H1 (cell line): Measurements from ENCODE around the gene MYH11. TPM values are rescaled to one million over a fixed set of nuclear protein-coding genes. Genes with fewer than 3 reads are reported as not detected.

Experiments
- CTCF ChIA-PET: fragments of 300-600 bp; sonication (Branson Sonifier 250); formaldehyde crosslinking; loops from one replicate; lab custom pipeline; 2021; ENCODE audit not compliant: partially characterized antibody; lab: Charles Lee
- POLR2A ChIA-PET: fragments of 300-600 bp; sonication (Branson Sonifier 250); formaldehyde crosslinking; loops from one replicate; lab custom pipeline; 2021; ENCODE audit warnings: inconsistent platforms; ENCODE audit not compliant: partially characterized antibody; lab: Charles Lee
- DNase-seq, 2 experiments: peaks; one replicate each; pipeline versions ENCODE4 v3.0.0 to v3.0.0-alpha.2; 2010 to 2022; ENCODE audit warnings: low spot score in 2 of 2, low read depth in 1 of 2, mixed read lengths in 1 of 2
- FAIRE-seq: peaks from 2 replicates; lab custom pipeline; 2011; peaks lifted over from hg19 to GRCh38; lab: Jason Lieb, UNC
- H2AFZ ChIP-seq: 2 replicates; pipeline ENCODE4 v1.8.1; 2012; ENCODE audit warnings: low read length, inconsistent platforms
- H2AK5ac ChIP-seq: 2 replicates; pipeline ENCODE4 v1.6.1; 2013; ENCODE audit warnings: low read depth, low read length
- H2BK120ac ChIP-seq: replicated peaks from 2 replicates; pipeline ENCODE3; 2013; ENCODE audit warnings: low read depth, low read length, inconsistent platforms
- H2BK12ac ChIP-seq: 2 replicates; pipeline ENCODE4 v1.6.1; 2013; ENCODE audit warnings: low read depth, low read length
- H2BK15ac ChIP-seq: 2 replicates; pipeline ENCODE4 v1.6.1; 2013; ENCODE audit warnings: low read length
- H2BK20ac ChIP-seq: 2 replicates; pipeline ENCODE4 v1.6.1; 2013; ENCODE audit warnings: low read length
- H2BK5ac ChIP-seq: 2 replicates; pipeline ENCODE4 v1.6.1; 2013; ENCODE audit warnings: low read depth, low read length
- H3K14ac ChIP-seq: 2 replicates; pipeline ENCODE4 v1.6.1; 2013; ENCODE audit warnings: inconsistent platforms; ENCODE audit not compliant: insufficient read length
- H3K18ac ChIP-seq: 2 replicates; pipeline ENCODE4 v1.6.1; 2013; ENCODE audit warnings: low read length; ENCODE audit errors: extremely low read depth
- H3K23ac ChIP-seq: 2 replicates; pipeline ENCODE4 v1.6.1; 2013; ENCODE audit warnings: inconsistent platforms; ENCODE audit not compliant: insufficient read length
- H3K23me2 ChIP-seq: 2 replicates; pipeline ENCODE4 v1.6.1; 2013; ENCODE audit warnings: low read depth, low read length
- H3K27ac ChIP-seq: 2 replicates; pipeline ENCODE4 v1.6.1; 2011; ENCODE audit warnings: low read depth, low read length, inconsistent platforms
- H3K27me3 ChIP-seq, 4 experiments: replicated peaks in 1 of 4; 1 replicate in 1 of 4; 2 replicates in 3 of 4; pipeline versions ENCODE4 v1.6.1 to v1.8.1; 2011 to 2013; ENCODE audit warnings: low read length in 3 of 4, mild to moderate bottlenecking in 3 of 4, inconsistent platforms in 2 of 4, mixed read lengths in 2 of 4, moderate library complexity in 1 of 4; ENCODE audit not compliant: control insufficient read depth in 3 of 4, insufficient read depth in 3 of 4; ENCODE audit errors: extremely low read depth in 1 of 4
- H3K36me3 ChIP-seq, 4 experiments: 2 replicates each; pipeline versions ENCODE4 v1.6.1 to v1.8.1; 2011 to 2013; ENCODE audit warnings: mild to moderate bottlenecking in 4 of 4, low read length in 3 of 4, moderate library complexity in 2 of 4, control low read depth in 1 of 4, inconsistent platforms in 1 of 4; ENCODE audit not compliant: insufficient read depth in 4 of 4, control insufficient read depth in 2 of 4
- H3K4ac ChIP-seq: replicated peaks from 2 replicates; pipeline ENCODE3; 2013; ENCODE audit warnings: low read length, low read depth, mixed read lengths, inconsistent platforms; ENCODE audit not compliant: insufficient read length
- H3K4me1 ChIP-seq, 4 experiments: replicated peaks in 1 of 4; 1 replicate in 1 of 4; 2 replicates in 3 of 4; pipeline versions ENCODE4 v1.6.1 to v1.8.1; 2011 to 2013; ENCODE audit warnings: low read length in 3 of 4, inconsistent platforms in 2 of 4, mixed read lengths in 1 of 4; ENCODE audit not compliant: insufficient read depth in 4 of 4, control insufficient read depth in 3 of 4
- H3K4me2 ChIP-seq, 2 experiments: 2 replicates each; pipeline versions ENCODE4 v1.6.1 to v1.8.1; 2011 to 2013; ENCODE audit warnings: low read depth in 2 of 2, low read length in 2 of 2, control low read depth in 1 of 2, inconsistent platforms in 1 of 2, mild to moderate bottlenecking in 1 of 2; ENCODE audit not compliant: insufficient read depth in 1 of 2
- H3K4me3 ChIP-seq, 4 experiments: fragments of 200-600, 300-600 bp in 1 of 4; sonication (generic), shearing (Covaris generic), sonication (Bioruptor Twin) in 1 of 4; 2 replicates each; pipeline versions ENCODE4 v1.5.1 to v1.8.1; 2011 to 2016; ENCODE audit warnings: low read length in 4 of 4, low read depth in 3 of 4, control low read depth in 2 of 4, inconsistent platforms in 2 of 4, mild to moderate bottlenecking in 2 of 4, mixed read lengths in 1 of 4, moderate library complexity in 1 of 4; ENCODE audit not compliant: insufficient read depth in 2 of 4; ENCODE audit errors: extremely low read depth in 1 of 4
- H3K56ac ChIP-seq: replicated peaks from 2 replicates; pipeline ENCODE3; 2013; ENCODE audit warnings: low read depth, mild to moderate bottlenecking, mixed read lengths, low read length, inconsistent platforms; ENCODE audit not compliant: insufficient read length
- H3K79me1 ChIP-seq: 2 replicates; pipeline ENCODE4 v1.6.1; 2013; ENCODE audit warnings: low read depth, low read length, control low read depth
- H3K79me2 ChIP-seq, 2 experiments: 2 replicates each; pipeline versions ENCODE4 v1.6.1 to v1.8.1; 2012 to 2013; ENCODE audit warnings: low read length in 2 of 2, mild to moderate bottlenecking in 2 of 2, inconsistent platforms in 1 of 2; ENCODE audit not compliant: insufficient read depth in 2 of 2, control insufficient read depth in 1 of 2
- H3K9ac ChIP-seq, 4 experiments: replicated peaks in 1 of 4; 1 replicate in 1 of 4; 2 replicates in 3 of 4; pipeline versions ENCODE4 v1.6.1 to v1.8.1; 2011 to 2013; ENCODE audit warnings: low read depth in 3 of 4, low read length in 3 of 4, control low read depth in 2 of 4, mild to moderate bottlenecking in 2 of 4, moderate library complexity in 2 of 4, inconsistent platforms in 1 of 4; ENCODE audit errors: extremely low read depth in 1 of 4
- H3K9me3 ChIP-seq, 2 experiments: 2 replicates each; pipeline versions ENCODE4 v1.6.1 to v1.8.1; 2012 to 2013; ENCODE audit warnings: mild to moderate bottlenecking in 2 of 2, moderate library complexity in 2 of 2, control low read depth in 1 of 2, inconsistent platforms in 1 of 2, low read depth in 1 of 2, low read length in 1 of 2, mixed read lengths in 1 of 2; ENCODE audit not compliant: insufficient read depth in 2 of 2
- H4K20me1 ChIP-seq, 2 experiments: replicated peaks in 1 of 2; 2 replicates each; pipeline versions ENCODE3 to v1.8.1; 2011 to 2013; ENCODE audit warnings: inconsistent platforms in 2 of 2, low read length in 2 of 2, mild to moderate bottlenecking in 1 of 2; ENCODE audit not compliant: insufficient read depth in 2 of 2, control insufficient read depth in 1 of 2
- H4K5ac ChIP-seq: 2 replicates; pipeline ENCODE4 v1.6.1; 2013; ENCODE audit warnings: low read length, low read depth, mixed read lengths, inconsistent platforms; ENCODE audit not compliant: insufficient read length
- H4K8ac ChIP-seq: 2 replicates; pipeline ENCODE4 v1.8.0; 2013; ENCODE audit warnings: mild to moderate bottlenecking, moderate library complexity, low read length, inconsistent platforms; ENCODE audit not compliant: insufficient read depth; ENCODE audit errors: extremely low read depth
- H4K91ac ChIP-seq: replicated peaks from 2 replicates; pipeline ENCODE3; 2013; ENCODE audit warnings: low read length, mixed read lengths, inconsistent platforms; ENCODE audit not compliant: insufficient read length
- CHD1 ChIP-seq: IDR thresholded peaks from 2 replicates; pipeline ENCODE4 v1.6.1; 2012; ENCODE audit warnings: low read depth, low read length, improper control_type of control experiment
- EGR1 ChIP-seq: IDR thresholded peaks from 2 replicates; pipeline ENCODE4 v1.6.1; 2011; ENCODE audit warnings: low read depth, low read length, borderline replicate concordance
- GABPA ChIP-seq: IDR thresholded peaks from 2 replicates; pipeline ENCODE4 v1.6.1; 2011; ENCODE audit warnings: mild to moderate bottlenecking, low read length, moderate library complexity, borderline replicate concordance; ENCODE audit not compliant: insufficient read depth
- KDM5A ChIP-seq: fragments of 200-600 bp; IDR thresholded peaks from 2 replicates; pipeline ENCODE4 v1.7.1; 2012; ENCODE audit warnings: mild to moderate bottlenecking, low read length, inconsistent platforms, mixed read lengths
- SIN3A ChIP-seq, 2 experiments: IDR thresholded peaks in 1 of 2; conservative IDR thresholded peaks in 1 of 2; 2 replicates each; pipeline ENCODE4 v1.6.1; 2011 to 2012; ENCODE audit warnings: low read length in 2 of 2, improper control_type of control experiment in 1 of 2, low read depth in 1 of 2, mild to moderate bottlenecking in 1 of 2
- SP4 ChIP-seq: IDR thresholded peaks from 2 replicates; pipeline ENCODE4 v1.6.1; 2012; ENCODE audit warnings: low read length, inconsistent platforms
- SUZ12 ChIP-seq: fragments of 200-600 bp; sonication (generic); IDR thresholded peaks from 2 replicates; pipeline ENCODE4 v1.6.1; 2012; ENCODE audit warnings: mild to moderate bottlenecking, inconsistent platforms, low read length, moderate library complexity, mixed read lengths
- WGBS, 2 experiments: shearing (Covaris generic) in 1 of 2; methylation state at CpG; one replicate each; pipeline versions ENCODE4 v1.1.6 to v1.1.7; 2013 to 2015; ENCODE audit warnings: low lambda C conversion rate in 2 of 2, mixed read lengths in 2 of 2, inconsistent platforms in 1 of 2, low coverage in 1 of 2, missing lambda C conversion rate in 1 of 2; ENCODE audit not compliant: insufficient replicate concordance in 2 of 2, insufficient coverage in 1 of 2, insufficient read length in 1 of 2; ENCODE audit errors: extremely low coverage in 1 of 2, missing lambda C conversion rate in 1 of 2; 5-methylcytosine and 5-hydroxymethylcytosine counted together
- polyA plus RNA-seq, 7 experiments: library from polyadenylated mRNA; depleted of rRNA in 3 of 7; stranded (reverse) in 5 of 7; unstranded in 2 of 7; fragments of >200 nt in 5 of 7; fragments of 200-250 nt in 2 of 7; gene quantifications; 1 replicate in 5 of 7; 2 replicates in 1 of 7; 4 replicates in 1 of 7; pipeline versions ENCODE4 v1.2.1 to v1.2.3, GENCODE V29; 2011 to 2013; ENCODE audit warnings: missing spikeins in 2 of 7, mixed read lengths in 2 of 7
- total RNA-seq: library from RNA; stranded (reverse); fragmentation: NEBNext Ultra II Directional; extraction: Animal tissue kit (Norgen Biotek cat#: 25700); gene quantifications from 2 replicates; pipeline ENCODE4 v1.2.1, GENCODE V29; 2021

The MYH11 gene
- total and polyA plus RNA-seq, 2 of the 8 experiments (the other 6 are each of a cell fraction or from before 2014, with no cell fraction given) = 0.11 to 0.78 TPM

DNA sequence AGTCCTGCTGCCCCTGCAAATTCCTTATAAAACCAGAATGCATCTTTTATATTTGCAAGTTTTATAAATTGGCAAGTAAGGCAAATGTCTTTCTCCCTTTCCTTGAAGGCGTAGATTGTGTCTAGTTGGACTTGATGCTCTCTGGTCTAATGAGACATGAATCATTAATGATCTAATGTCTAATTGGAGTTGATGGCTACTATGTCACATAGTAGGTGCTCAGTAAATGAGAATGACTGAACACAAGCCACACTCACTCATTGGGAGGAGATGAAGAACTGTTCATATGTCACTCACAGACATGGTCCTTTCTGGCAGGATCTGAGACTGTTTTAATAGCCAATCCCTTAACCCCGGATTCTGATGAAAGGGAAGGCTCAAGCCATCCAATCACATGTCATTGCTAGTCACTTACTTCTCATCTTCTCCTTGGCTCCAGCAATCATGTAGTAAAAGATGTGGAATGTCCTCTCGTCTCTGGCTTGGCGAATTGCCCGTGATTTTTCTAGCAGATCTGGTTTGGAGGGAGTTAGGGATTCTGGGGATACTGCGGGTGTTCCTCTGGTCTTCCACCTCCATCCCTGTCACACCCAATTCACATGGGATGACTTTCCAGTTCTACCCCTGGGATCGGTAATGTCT lies 81.0 kb downstream of the MYH11 start:
- WGBS, 2 experiments = 90% methylated on average over 7 of the region's 7 CpGs; no CpG with 5 or more reads in 1 of the 2 experiments
- no peak for FAIRE-seq

More for the DNA sequence above, 81.0 kb downstream of the MYH11 start:
- H3K4me2 ChIP-seq = no peak overlapping the region
- no peak overlapping the region for H2BK120ac ChIP-seq
- no peak overlapping the region for H3K4me3 ChIP-seq
- H2BK12ac ChIP-seq = no peak overlapping the region
- H3K4ac ChIP-seq = no peak overlapping the region
- H3K9ac ChIP-seq = no peak overlapping the region
- H4K5ac ChIP-seq = no peak overlapping the region
- 0 out of 2 replicates have a peak overlapping the region, but pooled peaks have one; percentile 15 for H2AK5ac ChIP-seq
- POLR2A ChIA-PET = interaction anchor here (0.9 to 1.0 kb wide), 2 partner anchors 97 to 99 kb away, joined by 3 read pairs; no protein-coding TSS in a partner anchor
- no peak overlapping the region for H2BK5ac ChIP-seq
- no peak overlapping the region for H3K27ac ChIP-seq
- no peak overlapping the region for H2BK20ac ChIP-seq
- H4K8ac ChIP-seq = no peak overlapping the region
- no peak overlapping the region for H3K18ac ChIP-seq
- DNase-seq = no peak
- peaks cover 0 to 6% (median 0%) of the 10 kb centered on the region in 4 experiments; a peak in 2 of 7 replicates for H3K27me3 ChIP-seq
- H3K23ac ChIP-seq = no peak overlapping the region
- no peak overlapping the region for H2AFZ ChIP-seq
- no peaks in the 10 kb centered on the region for H3K36me3 ChIP-seq
- CTCF ChIA-PET = interaction anchor here (1.0 to 2.6 kb wide), 10 partner anchors 7 to 88 kb away, joined by 3 to 44 read pairs (median 5); no protein-coding TSS in a partner anchor
- TF ChIP-seq EGR1 (no peak), CHD1 (no peak), KDM5A (no peak), SUZ12 (no peak), SIN3A (conservative IDR thresholded peaks at IDR 0.05 in 1 of 2, IDR thresholded peaks at IDR 0.05 in 1 of 2; ENCODE audit: low read depth in 1 of 2, low read length in 2 of 2) (no peak), SP4 (no peak), GABPA (no peak)
- H3K23me2 ChIP-seq = no peaks in the 10 kb centered on the region
- H3K4me1 ChIP-seq = no peaks in the 10 kb centered on the region
- H3K79me2 ChIP-seq = no peaks in the 10 kb centered on the region
- H3K14ac ChIP-seq = no peak overlapping the region
- H2BK15ac ChIP-seq = no peak overlapping the region
- no peaks in the 10 kb centered on the region for H3K79me1 ChIP-seq
- no peak overlapping the region for H3K56ac ChIP-seq
- H3K9me3 ChIP-seq = no peaks in the 10 kb centered on the region
- no peak overlapping the region for H4K91ac ChIP-seq
- no peaks in the 10 kb centered on the region for H4K20me1 ChIP-seq
